Gastroesophageal sphincter (tissue), 4 donors: ENCODE results near the gene SPC25. TPM values are rescaled to one million over a fixed set of nuclear protein-coding genes. Genes with fewer than 3 reads are reported as not detected.
"Not testable (repeated sequence)": the region's sequence is repeated elsewhere in the genome, so short reads cannot be mapped to it uniquely, and the experiment has no call there.

Experiments
- ATAC-seq: fragments of 150-250 bp; one replicate; pipeline ENCODE4 v1.9.1; 2016; ENCODE audit warnings: mild to moderate bottlenecking, moderate library complexity
- H3K27ac ChIP-seq, 4 donors: fragments of 200-600 bp; sonication (generic) in 3 of 4; 1 replicate in 3 of 4; 2 replicates in 1 of 4; pipeline ENCODE4 v1.5.1; 2016 to 2019
- H3K27me3 ChIP-seq: fragments of 200-600 bp; sonication (generic); one replicate; pipeline ENCODE4 v1.5.1; 2019
- H3K36me3 ChIP-seq, 2 donors: fragments of 200-600 bp; sonication (generic); one replicate each; pipeline ENCODE4 v1.5.1; 2019; ENCODE audit warnings: control low read depth in 1 of 2
- H3K4me1 ChIP-seq, 3 donors: fragments of 200-600 bp; sonication (generic); 1 replicate in 2 of 3; 2 replicates in 1 of 3; pipeline ENCODE4 v1.5.1; 2016 to 2019; ENCODE audit warnings: control low read depth in 2 of 3
- H3K4me3 ChIP-seq, 2 donors: fragments of 200-600 bp; sonication (generic); one replicate each; pipeline ENCODE4 v1.5.1; 2019; ENCODE audit warnings: mild to moderate bottlenecking in 1 of 2, moderate library complexity in 1 of 2
- H3K9me3 ChIP-seq, 3 donors: fragments of 200-600 bp; sonication (generic); one replicate each; pipeline ENCODE4 v1.5.1; 2017 to 2019; ENCODE audit warnings: control low read depth in 2 of 3
- CTCF ChIP-seq, 4 experiments: fragments of 200-600 bp in 2 of 4; fragments of 450-650 bp in 2 of 4; sonication (generic) in 1 of 4; IDR thresholded peaks; one replicate each; pipeline ENCODE4 v1.5.1; 2017 to 2019; ENCODE audit warnings: antibody characterized with exemption in 4 of 4, mild to moderate bottlenecking in 2 of 4, moderate library complexity in 2 of 4
- EP300 ChIP-seq: sonication (generic); formaldehyde crosslinking; IDR thresholded peaks from one replicate; pipeline ENCODE4 v1.6.1; 2017; ENCODE audit warnings: antibody characterized with exemption, mild to moderate bottlenecking
- POLR2A ChIP-seq, 2 donors: fragments of 450-650 bp; IDR thresholded peaks; one replicate each; pipeline ENCODE4 v1.6.1; 2017; ENCODE audit warnings: antibody characterized with exemption in 2 of 2, mild to moderate bottlenecking in 2 of 2, moderate library complexity in 1 of 2
- POLR2AphosphoS5 ChIP-seq: sonication (generic); formaldehyde crosslinking; IDR thresholded peaks from one replicate; pipeline ENCODE4 v1.6.1; 2017; ENCODE audit warnings: antibody characterized with exemption
- WGBS, 2 donors: methylation state at CpG; one replicate each; pipeline ENCODE4 v1.1.5; 2018; ENCODE audit warnings: low coverage in 1 of 2; 5-methylcytosine and 5-hydroxymethylcytosine counted together
- total RNA-seq, 4 donors: library from RNA; depleted of rRNA; stranded (reverse); fragments of >200 nt; gene quantifications; one replicate each; pipeline ENCODE4 v1.1.0, GENCODE V29; 2016

SPC25 gene
- total RNA-seq, 4 donors from 2014 or later, result not detected

DNA sequence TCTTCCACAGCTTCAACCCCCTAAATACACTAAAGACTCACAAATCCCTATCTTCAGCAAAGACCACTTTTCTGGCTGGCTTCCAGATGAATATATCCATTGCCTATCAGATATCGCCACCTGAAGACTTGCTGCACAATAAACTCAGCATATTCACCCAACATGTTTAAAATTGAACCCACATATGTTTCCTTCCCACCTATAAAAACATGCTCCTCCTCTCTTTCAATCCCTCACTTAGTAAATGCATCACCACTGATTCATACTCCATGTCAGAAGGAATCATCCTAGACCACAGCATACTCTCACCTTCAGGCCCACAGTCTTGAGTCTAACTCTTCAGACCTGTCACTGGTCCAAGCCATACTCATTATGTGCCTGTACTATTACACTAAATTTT lies 5.3 kb downstream of the SPC25 start:
- no peak for ATAC-seq
- Histone ChIP-seq H3K4me1 (peaks cover 0 to 3% (median 0%) of the 10 kb centered on the region in 3 donors), H3K9me3 (no peaks in the 10 kb centered on the region), H3K27me3 (no peaks in the 10 kb centered on the region), H3K36me3 (no peaks in the 10 kb centered on the region), H3K4me3 (no peak overlapping the region), H3K27ac (no peak overlapping the region)
- TF ChIP-seq CTCF (IDR thresholded peaks at IDR 0.05) (no peak), POLR2A (IDR thresholded peaks at IDR 0.05) (no peak), POLR2AphosphoS5 (no peak), EP300 (no peak)
- WGBS, 2 donors, result 100% methylated on average over 1 of the region's 1 CpG

DNA sequence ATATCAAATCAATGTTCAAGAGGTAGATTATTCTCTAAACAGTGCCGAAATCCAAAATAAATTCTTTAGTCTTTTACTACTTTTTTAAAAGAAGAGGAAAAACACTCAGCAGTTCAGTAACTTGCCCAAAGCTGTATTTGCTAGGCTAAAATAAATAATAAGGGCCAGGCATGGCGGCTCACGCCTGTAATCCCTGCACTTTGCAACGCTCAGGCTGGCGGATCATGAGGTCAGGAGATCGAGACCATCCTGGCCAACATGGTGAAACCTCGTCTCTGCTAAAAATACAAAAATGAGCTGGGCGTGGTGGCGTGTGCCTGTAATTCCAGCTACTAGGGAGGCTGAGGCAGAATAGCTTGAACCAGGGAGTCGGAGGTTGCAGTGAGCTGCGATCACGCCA lies 8.1 kb downstream of the SPC25 start:
- H3K27me3 ChIP-seq, H3K9me3 ChIP-seq, H3K4me1 ChIP-seq, H3K27ac ChIP-seq, H3K4me3 ChIP-seq, ATAC-seq, H3K36me3 ChIP-seq: not testable (repeated sequence)
- 84 to 94% methylated on average over 5 to 12 of the region's 12 CpGs for WGBS, 2 donors

DNA sequence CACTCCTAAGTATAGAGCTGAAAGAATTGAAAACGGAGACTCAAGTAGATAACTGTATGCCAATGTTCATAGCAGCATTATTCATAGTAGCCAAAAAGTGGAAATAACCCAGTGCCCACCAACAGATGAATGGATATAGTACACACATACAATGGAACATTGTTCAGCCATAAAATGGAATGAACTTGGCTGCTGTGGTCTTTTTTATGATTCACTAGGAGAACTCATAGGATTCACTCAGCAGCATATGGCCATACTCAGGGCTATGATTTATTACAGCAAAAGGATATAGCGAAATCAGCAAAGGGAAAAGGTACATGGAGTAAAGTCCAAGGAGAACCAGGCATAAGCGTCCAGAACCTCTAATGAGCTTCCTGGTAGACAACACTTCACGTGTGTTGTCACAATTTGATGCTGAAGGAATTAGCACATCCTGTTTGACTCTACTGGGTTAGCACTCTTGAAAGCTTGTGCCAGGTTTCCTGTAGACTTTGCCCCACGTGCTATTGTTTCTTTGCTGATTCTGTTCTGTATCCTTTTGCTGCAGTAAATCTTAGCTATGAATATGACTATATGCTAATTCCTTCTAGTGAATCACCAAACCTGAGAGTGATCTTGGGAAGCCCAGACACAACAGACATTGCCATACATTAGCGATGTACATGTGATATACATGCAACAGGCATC lies 15.7 kb downstream of the SPC25 start:
- Histone ChIP-seq H3K36me3 (no peaks in the 10 kb centered on the region), H3K4me3 (no peak overlapping the region), H3K27ac (no peak overlapping the region), H3K9me3 (no peaks in the 10 kb centered on the region), H3K27me3 (no peaks in the 10 kb centered on the region), H3K4me1 (no peaks in the 10 kb centered on the region)
- no peak for TF ChIP-seq POLR2AphosphoS5
- no peak for TF ChIP-seq POLR2A (IDR thresholded peaks at IDR 0.05)
- TF ChIP-seq EP300, result no peak
- no peak for TF ChIP-seq CTCF (IDR thresholded peaks at IDR 0.05)
- ATAC-seq, result no peak
- 91% methylated on average over 6 of the region's 6 CpGs for WGBS, 2 donors

DNA sequence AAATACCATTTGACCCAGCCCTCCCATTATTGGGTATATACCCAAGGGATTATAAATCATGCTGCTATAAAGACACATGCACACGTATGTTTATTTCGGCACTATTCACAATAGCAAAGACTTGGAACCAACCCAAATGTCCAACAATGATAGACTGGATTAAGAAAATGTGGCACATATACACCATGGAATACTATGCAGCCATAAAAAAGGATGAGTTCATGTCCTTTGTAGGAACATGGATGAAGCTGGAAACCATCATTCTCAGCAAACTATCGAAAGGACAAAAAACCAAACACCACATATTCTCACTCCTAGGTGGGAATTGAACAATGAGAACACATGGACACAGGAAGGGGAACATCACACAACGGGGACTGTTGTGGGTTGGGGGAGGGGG lies 19.4 kb downstream of the SPC25 start:
- not testable (repeated sequence) for H3K4me1 ChIP-seq, H3K4me3 ChIP-seq, H3K9me3 ChIP-seq, H3K27me3 ChIP-seq, ATAC-seq, H3K27ac ChIP-seq, H3K36me3 ChIP-seq
- WGBS, 2 donors, result 95% methylated on average over 3 of the region's 4 CpGs; no CpG with 5 or more reads in 1 of the 2 donors

- H3K9me3 ChIP-seq, H3K4me1 ChIP-seq, H3K27ac ChIP-seq, H3K4me3 ChIP-seq, ATAC-seq, H3K36me3 ChIP-seq, H3K27me3 ChIP-seq: not testable (repeated sequence)
- WGBS, 2 donors, result 100% methylated on average over 1 of the region's 1 CpG; no CpG with 5 or more reads in 1 of the 2 donors
Observed at GRCh38 chr2:168870369-168870768, 19.9 kb downstream of the SPC25 start.

GRCh38 chr2:168867164-168867563 lies 23.1 kb downstream of the SPC25 start:
- not testable (repeated sequence) for H3K4me3 ChIP-seq, H3K4me1 ChIP-seq, H3K27me3 ChIP-seq, H3K9me3 ChIP-seq, H3K27ac ChIP-seq, ATAC-seq
- 100% methylated on average over 1 of the region's 1 CpG for WGBS, 2 donors
- peaks cover 0 to 29% of the 10 kb centered on the region in 2 donors for H3K36me3 ChIP-seq

- H3K27ac ChIP-seq, result no peak overlapping the region
- peaks cover 0 to 10% of the 10 kb centered on the region in 2 donors for H3K36me3 ChIP-seq
- H3K4me1 ChIP-seq, result no peaks in the 10 kb centered on the region
- no peaks in the 10 kb centered on the region for H3K27me3 ChIP-seq
- no peaks in the 10 kb centered on the region for H3K9me3 ChIP-seq
- TF ChIP-seq EP300 (no peak), CTCF (IDR thresholded peaks at IDR 0.05) (no peak)
- H3K4me3 ChIP-seq, result no peak overlapping the region
- WGBS, 2 donors, result 85 to 100% methylated on average over 2 of the region's 2 CpGs
- no peak for ATAC-seq
Observed at GRCh38 chr2:168858146-168858545, 32.1 kb downstream of the SPC25 start.
